SU-DHL-6 (cell line): ENCODE results near the gene CALHM1.

Experiments
- EZH2phosphoT487 ChIP-seq: fragments of 200-600 bp; sonication (generic), shearing (Covaris generic); conservative IDR thresholded peaks from 2 replicates; pipeline ENCODE4 v1.6.1; 2018; ENCODE audit warnings: mild to moderate bottlenecking, antibody characterized with exemption, low read length, moderate library complexity, mixed read lengths
- TF ChIP-seq, protein P1 (sequence below): fragments of 200-600 bp; sonication (generic); IDR thresholded peaks from one replicate; pipeline ENCODE4 v1.5.1; 2017; ENCODE audit warnings: antibody characterized with exemption, mild to moderate bottlenecking, low read length, moderate library complexity; ENCODE audit not compliant: insufficient read depth, poor library complexity, severe bottlenecking

DNA sequence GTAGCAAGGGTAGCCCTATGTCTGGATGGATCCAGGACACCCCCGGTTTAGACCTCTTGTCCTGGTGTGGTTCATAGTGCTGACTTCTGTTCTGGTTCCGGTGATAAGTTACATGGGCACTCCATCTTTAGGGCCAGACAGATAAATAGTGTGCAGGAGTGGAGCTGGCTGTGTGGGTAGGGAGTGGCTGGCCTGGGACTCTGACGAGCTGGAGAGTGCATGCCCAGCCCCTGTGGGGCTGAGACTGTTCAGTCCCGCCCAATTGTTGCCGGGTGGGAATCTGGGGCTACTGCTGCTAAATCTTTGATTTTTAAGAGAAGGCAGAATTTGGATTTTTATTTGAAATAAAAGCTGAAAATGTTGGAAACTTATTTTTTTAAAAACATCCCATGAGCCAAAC, 35.0 kb downstream of the CALHM1 start:
- TF ChIP-seq, protein P1, sequence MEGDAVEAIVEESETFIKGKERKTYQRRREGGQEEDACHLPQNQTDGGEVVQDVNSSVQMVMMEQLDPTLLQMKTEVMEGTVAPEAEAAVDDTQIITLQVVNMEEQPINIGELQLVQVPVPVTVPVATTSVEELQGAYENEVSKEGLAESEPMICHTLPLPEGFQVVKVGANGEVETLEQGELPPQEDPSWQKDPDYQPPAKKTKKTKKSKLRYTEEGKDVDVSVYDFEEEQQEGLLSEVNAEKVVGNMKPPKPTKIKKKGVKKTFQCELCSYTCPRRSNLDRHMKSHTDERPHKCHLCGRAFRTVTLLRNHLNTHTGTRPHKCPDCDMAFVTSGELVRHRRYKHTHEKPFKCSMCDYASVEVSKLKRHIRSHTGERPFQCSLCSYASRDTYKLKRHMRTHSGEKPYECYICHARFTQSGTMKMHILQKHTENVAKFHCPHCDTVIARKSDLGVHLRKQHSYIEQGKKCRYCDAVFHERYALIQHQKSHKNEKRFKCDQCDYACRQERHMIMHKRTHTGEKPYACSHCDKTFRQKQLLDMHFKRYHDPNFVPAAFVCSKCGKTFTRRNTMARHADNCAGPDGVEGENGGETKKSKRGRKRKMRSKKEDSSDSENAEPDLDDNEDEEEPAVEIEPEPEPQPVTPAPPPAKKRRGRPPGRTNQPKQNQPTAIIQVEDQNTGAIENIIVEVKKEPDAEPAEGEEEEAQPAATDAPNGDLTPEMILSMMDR = no peak
- TF ChIP-seq EZH2phosphoT487 = no peak
